ENCODE measurements around the gene MUC15.

Gene MUC15

GRCh38 chr11:26573896-26574295 lies 1.8 kb upstream of the MUC15 start:
- no peak for DNase-seq

DNA sequence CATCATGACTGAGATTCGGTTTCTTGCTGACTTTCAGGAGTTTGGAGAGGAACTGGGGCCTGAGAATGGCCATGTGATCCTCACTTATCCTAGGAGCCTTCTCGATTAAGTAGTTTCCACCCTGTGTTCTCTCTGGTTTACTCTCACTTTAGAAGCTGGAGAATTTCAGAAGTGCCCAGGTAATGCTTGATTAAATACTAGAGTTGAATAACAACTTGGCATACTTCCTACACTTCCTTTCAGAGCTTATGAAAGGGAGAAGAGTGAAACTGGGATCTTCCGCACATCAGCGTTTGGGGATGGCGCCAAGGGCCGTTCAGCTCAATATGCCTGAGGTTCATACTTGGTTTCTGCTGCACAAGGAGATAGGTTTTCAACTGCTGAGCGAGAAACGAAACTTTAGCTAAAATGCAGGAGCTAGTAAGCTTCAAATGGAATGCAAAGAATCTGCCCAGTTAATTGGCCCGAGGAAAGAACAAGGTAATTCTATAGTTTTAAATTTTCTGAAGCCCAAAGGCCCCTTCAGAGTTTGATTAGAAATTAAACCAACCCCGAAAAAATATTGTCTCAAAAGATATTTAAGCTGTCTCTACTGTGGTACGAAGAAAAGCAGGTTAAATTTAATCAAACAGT lies 823 bp upstream of the MUC15 start:
- no peak for DNase-seq

DNA sequence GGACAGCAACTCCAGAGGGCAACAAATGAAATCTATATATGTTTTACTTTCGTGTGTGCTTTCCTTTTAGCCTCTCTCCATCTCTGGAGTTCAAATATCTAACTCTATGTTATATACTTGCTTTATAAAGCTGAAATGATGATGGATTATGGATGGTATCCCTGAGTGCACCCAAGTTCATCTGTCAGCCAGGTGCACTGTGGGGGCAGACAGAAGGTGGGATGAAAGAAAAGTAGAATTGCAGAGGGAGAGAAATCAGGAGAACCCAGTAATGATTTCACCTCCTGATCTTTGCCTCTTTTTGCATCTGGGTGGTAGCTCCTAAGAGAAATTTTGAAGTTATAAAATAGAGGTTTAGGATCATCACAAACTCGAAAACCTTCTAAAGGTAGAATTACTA lies 2.4 kb downstream of the MUC15 start:
- no peak for DNase-seq

DNA sequence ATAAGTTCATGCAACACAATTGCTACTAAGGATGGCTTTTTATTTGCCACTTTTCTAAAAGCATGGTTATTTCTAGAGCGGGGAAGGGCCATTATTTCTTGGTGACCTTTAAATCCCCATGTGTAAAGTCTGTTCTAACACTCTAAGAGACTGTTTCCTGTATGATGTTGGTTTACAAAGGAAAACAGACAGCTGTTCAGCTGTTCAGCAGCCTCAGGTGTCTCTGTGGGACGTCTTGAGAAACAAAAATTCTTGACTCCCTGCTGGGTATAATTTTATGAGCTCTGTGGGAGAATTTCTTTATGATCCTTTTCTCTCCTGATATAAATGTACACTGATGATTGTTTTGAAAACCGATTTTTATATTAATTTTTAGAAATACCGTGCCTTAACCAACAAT lies 13.9 kb downstream of the MUC15 start:
- DNase-seq = no peak

DNA sequence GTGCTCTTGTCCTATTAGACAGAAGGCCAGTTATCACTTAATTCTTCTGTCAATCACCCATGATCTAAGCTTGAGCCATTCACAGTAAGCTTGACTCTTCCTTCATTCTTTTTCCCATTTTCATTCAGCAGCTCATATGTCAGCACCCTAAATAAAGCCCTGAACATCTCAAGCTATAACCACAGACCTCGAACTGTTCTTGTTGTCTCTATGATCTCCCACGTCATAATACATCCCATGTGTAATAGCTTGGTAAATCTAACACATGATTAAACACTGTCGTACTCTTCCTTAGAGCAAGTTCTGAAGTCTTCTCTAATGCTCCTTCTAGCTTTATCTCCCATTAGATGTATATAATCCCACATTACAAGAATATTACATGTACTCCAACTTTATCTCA lies 14.4 kb downstream of the MUC15 start:
- DNase-seq = no peak

DNA sequence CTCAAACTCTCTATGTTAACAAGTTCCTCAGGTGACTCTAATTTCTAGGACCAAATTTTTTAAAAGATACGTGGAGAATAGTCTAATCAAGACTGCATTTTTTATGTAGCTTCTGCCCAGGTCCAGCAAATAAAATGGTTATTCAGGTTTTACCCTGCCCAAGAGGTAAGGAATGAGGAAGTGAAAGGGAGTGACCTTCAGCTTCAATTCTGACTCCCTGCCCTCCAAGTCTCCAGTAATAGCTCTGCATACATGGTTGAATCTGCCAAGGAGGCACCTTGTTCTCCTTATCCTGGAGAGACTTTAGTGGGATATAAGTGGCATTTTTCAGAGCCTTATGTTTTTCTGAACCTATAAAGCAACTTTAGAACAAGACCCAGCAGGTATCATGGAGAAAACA lies 15.5 kb downstream of the MUC15 start:
- DNase-seq = no peak

DNA sequence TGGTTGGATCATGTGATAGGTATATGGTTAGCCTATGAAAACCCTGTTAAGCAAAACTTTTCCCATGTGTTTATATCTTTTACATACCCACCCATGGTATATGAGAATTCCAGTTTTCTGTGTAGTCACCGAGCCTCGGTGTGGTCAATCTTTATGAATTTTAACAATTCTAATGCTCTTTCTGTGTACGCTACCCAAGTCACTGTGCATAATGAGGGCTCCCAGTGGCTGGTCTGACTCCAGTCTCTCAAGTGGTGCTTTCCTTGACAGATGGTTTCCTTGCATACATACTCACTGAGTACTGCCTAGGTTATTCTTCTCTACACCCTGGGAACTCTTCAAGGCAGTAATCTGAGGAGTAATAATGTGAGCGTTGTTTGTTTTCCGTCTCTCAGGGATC lies 17.6 kb downstream of the MUC15 start:
- DNase-seq = no peak

GRCh38 chr11:26553182-26553581 lies 18.9 kb downstream of the MUC15 start:
- no peak for DNase-seq

DNA sequence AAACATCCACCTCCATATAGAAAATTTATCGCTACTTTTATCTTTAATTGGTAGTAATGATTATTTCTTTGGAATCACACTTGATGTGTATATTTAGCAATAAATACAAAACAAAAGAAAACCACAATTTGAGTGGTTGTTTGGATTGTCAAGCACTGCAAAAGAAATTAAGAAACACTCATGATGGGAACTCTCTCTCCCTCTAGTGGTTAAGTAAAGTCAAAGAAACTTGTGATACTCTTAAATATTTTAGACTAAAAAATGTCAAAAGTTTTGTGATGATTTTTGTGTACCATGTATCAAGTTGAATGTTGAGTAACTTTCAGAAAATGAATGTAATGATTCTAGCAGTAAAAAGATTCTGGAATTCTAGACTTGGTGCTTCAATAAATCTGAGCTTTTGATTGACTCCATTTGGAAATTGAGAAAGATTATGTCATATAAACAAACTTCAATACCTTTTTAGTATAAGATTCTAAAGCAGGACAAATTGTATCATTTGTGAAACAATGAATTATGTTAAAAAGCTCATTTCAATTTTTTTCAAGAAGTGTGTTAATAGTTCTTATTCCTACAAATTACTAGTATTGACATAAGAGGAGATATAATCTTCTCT lies 20.8 kb downstream of the MUC15 start:
- no peak for DNase-seq

DNA sequence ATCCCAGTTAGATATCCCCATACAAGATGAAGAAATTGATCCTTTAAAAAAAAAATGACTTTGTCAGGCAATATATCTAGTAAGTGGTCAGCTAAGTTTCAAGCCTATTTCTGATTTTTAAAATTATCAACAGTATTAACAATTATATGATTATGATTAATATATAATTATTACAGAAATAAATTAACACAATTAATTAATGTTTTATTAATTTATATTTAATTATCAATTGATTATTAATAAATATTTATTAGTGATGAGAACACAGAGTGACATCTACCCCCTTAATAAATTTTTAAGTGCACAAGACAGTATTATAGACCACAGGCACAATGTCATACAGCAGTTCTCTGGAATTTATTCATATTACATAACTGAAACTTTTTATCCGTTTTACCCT lies 22.0 kb downstream of the MUC15 start:
- DNase-seq = no peak

DNA sequence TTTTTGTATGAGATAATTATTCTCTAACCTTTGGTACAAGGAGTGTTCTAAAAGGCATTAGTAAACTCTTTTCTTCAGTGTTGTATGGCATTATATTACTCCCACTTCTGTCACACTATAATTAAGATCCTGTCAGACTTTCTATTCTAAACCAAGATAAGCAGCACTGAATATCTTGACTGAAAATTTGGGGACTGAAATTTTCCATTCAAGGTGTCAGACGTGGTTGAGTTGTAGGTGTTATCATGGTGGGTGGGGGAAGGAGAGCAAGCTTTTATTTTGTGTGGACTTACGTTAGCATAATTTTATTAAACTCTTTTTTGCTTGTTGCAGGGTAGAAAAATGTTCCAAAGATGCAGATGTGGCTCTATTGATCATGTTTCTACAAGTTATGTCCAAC lies 22.9 kb downstream of the MUC15 start:
- DNase-seq = no peak

DNA sequence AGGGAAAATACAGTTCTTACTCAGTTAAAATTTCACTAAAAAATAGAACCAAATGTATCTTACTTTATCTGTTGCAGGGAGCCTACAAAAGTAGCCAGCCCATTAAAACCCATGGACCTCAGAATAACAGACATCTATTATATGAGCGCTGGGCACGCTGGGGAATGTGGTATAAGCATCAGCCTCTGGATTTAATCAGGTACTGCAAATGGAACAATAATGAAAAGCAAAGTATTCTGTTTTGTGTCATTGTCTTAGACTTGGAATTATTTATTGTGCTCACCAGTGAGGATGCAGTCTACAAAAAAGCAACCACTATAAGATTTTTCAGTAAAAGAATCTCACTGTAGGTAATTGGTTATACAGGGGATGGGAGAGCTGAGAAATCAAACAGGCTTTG lies 30.2 kb downstream of the MUC15 start:
- DNase-seq = no peak

DNA sequence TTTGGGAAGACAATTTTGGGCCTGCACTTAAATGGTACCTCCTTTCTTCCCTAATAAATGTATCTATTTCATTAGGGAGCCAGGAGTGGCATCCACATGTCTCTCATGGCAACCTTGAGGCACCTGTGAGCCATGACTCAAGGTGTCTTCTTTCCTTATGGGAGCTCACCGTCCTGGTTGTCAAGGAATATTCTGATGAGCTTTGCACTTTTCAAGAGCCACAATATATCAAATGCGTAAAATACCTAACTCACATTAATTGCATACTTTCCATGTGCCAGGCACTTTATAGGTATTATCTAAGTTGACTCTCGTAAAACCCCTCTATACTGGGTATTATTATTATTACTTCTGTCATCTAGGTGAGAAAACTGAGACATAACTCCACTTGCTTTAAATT lies 32.5 kb downstream of the MUC15 start:
- DNase-seq = no peak

GRCh38 chr11:26537341-26537740 lies 34.7 kb downstream of the MUC15 start:
- no peak for DNase-seq

GRCh38 chr11:26527685-26528084 lies 44.4 kb downstream of the MUC15 start:
- DNase-seq = no peak

GRCh38 chr11:26522912-26523610 lies 49.0 kb downstream of the MUC15 start:
- no peak for DNase-seq

GRCh38 chr11:26519469-26519868 lies 52.6 kb downstream of the MUC15 start:
- no peak for DNase-seq

- DNase-seq = no peak
Observed at GRCh38 chr11:26512196-26512595, 59.9 kb downstream of the MUC15 start.

GRCh38 chr11:26510756-26511155 lies 61.3 kb downstream of the MUC15 start:
- DNase-seq = no peak

DNA sequence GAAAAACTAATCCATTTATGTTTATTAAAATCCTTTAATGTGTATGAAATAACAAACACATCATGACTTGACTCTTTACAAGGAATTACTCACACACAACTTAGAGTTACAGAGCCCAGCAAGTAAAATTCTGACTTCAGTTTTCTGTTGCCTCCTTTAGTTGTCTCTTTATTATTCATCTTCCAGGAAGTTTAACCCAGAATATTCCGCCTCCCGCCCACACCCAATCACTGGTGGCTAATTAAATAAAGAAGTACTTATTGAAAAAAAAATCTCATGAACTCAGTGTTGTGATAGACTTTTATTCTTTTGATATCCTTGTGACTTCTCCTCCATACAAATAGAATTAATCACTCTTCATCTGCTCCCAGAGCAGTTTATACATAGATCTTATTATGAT lies 61.9 kb downstream of the MUC15 start:
- DNase-seq = no peak
